Tibial nerve (tissue), 3 donors: ENCODE measurements around the gene LARP4B.

Experiments used
- POLR2A ChIP-seq, 2 donors: fragments of 450-650 bp; IDR thresholded peaks; one replicate each; pipeline ENCODE4 v1.6.1; 2017; ENCODE audit warnings: antibody characterized with exemption in 2 of 2, mild to moderate bottlenecking in 2 of 2, moderate library complexity in 2 of 2
- TF ChIP-seq, protein P1 (sequence below), 5 experiments: fragments of 200-600 bp in 3 of 5; fragments of 450-650 bp in 2 of 5; sonication (generic) in 3 of 5; IDR thresholded peaks; one replicate each; pipeline ENCODE4 v1.5.1; 2016 to 2019; ENCODE audit warnings: antibody characterized with exemption in 5 of 5, mild to moderate bottlenecking in 3 of 5, moderate library complexity in 2 of 5

DNA sequence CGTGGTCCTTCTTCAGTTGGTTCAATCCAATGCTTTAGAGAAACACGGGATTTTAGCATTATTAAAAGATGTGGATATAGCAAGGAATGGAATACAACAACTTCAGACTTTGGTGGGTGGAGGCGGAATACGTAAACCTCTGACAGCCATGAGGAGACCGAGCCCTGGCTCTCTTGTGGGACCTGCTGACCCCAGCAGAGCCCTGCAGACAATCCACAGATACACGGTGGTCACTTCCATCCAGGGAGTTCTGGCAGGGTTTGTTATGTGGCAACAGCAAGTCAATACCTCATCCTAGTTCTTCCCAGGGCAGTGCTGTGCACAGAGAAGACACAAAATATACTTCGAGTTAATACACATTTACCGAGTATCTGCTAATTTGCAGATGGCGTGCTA, 123.5 kb downstream of the LARP4B start:
- TF ChIP-seq POLR2A (IDR thresholded peaks at IDR 0.05), result no peak
- TF ChIP-seq, protein P1, sequence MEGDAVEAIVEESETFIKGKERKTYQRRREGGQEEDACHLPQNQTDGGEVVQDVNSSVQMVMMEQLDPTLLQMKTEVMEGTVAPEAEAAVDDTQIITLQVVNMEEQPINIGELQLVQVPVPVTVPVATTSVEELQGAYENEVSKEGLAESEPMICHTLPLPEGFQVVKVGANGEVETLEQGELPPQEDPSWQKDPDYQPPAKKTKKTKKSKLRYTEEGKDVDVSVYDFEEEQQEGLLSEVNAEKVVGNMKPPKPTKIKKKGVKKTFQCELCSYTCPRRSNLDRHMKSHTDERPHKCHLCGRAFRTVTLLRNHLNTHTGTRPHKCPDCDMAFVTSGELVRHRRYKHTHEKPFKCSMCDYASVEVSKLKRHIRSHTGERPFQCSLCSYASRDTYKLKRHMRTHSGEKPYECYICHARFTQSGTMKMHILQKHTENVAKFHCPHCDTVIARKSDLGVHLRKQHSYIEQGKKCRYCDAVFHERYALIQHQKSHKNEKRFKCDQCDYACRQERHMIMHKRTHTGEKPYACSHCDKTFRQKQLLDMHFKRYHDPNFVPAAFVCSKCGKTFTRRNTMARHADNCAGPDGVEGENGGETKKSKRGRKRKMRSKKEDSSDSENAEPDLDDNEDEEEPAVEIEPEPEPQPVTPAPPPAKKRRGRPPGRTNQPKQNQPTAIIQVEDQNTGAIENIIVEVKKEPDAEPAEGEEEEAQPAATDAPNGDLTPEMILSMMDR (IDR thresholded peaks at IDR 0.05), result no peak
